ENCODE results near the gene CSTF3. TPM values are rescaled to one million over a fixed set of nuclear protein-coding genes. Genes with fewer than 3 reads are reported as not detected.
A peak's percentile ranks its signal among the peaks of the same experiment; 100 is the strongest.

CSTF3 gene
- total and polyA plus RNA-seq, 9 of the 15 experiments (the other 6 are each of a cell fraction or from before 2014, with no cell fraction given) = 37.0 to 111 (median 61.0) TPM

DNA sequence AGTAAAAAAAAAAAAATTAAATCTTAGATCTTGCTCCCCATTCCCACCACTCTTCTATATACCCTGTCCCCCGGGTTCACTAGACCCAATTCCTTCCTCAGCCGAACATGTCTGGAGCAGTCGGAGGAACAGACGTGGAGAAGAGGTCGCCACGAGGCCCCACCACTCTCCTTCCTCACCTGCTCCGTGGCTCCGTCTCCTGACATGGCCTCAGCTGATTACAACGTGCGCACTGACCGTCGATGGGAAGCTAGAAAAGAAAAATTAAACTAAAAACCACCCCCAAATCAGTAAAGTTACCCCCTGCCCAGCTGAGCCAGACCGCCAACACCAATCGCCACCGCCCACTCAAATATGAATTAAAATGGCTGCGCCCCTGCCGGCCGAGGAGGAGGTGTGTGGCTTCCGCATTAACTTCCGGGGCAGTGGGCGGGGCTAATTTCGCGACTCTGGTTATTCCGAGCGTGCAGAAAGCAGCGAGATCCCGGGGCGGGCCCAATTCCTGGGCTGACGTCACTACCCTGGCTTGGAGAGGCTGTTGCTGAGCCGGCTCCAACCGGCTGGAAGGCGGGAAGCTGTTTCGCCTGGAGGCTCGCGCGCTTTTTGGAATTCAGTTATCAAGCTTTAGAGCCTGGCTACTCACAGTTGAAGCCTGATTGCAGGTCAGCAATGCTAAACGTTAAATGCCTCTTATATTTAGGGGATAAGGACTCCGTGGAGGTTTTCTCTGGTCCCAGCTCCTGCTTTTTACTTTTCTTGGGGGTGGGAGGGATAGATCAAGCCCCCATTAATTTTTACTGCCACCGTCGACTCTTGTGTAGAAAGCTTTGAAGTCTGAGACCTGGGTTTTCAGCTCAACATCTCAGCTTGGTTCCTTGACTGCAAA is at the start of gene CSTF3 (continued):
- peak; percentile 99 for TF ChIP-seq JUND (IDR thresholded peaks at IDR 0.05; ENCODE audit: borderline replicate concordance, low read depth, low read length)
- TF ChIP-seq JUND (tag; IDR thresholded peaks at IDR 0.05; ENCODE audit: borderline replicate concordance, low read depth, low read length) = peak; percentile 97
- TF ChIP-seq TAF7 (tag; IDR thresholded peaks at IDR 0.05) = peak; percentile 94
- TF ChIP-seq, protein P1, sequence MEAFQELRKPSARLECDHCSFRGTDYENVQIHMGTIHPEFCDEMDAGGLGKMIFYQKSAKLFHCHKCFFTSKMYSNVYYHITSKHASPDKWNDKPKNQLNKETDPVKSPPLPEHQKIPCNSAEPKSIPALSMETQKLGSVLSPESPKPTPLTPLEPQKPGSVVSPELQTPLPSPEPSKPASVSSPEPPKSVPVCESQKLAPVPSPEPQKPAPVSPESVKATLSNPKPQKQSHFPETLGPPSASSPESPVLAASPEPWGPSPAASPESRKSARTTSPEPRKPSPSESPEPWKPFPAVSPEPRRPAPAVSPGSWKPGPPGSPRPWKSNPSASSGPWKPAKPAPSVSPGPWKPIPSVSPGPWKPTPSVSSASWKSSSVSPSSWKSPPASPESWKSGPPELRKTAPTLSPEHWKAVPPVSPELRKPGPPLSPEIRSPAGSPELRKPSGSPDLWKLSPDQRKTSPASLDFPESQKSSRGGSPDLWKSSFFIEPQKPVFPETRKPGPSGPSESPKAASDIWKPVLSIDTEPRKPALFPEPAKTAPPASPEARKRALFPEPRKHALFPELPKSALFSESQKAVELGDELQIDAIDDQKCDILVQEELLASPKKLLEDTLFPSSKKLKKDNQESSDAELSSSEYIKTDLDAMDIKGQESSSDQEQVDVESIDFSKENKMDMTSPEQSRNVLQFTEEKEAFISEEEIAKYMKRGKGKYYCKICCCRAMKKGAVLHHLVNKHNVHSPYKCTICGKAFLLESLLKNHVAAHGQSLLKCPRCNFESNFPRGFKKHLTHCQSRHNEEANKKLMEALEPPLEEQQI (IDR thresholded peaks at IDR 0.05) = peak; percentile 33; the same call in 1 of the 2 replicates
- peak; percentile 48 for TF ChIP-seq HDAC3 (IDR thresholded peaks at IDR 0.05; ENCODE audit: borderline replicate concordance, partially characterized antibody)
- TF ChIP-seq, protein P2, sequence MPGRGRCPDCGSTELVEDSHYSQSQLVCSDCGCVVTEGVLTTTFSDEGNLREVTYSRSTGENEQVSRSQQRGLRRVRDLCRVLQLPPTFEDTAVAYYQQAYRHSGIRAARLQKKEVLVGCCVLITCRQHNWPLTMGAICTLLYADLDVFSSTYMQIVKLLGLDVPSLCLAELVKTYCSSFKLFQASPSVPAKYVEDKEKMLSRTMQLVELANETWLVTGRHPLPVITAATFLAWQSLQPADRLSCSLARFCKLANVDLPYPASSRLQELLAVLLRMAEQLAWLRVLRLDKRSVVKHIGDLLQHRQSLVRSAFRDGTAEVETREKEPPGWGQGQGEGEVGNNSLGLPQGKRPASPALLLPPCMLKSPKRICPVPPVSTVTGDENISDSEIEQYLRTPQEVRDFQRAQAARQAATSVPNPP (IDR thresholded peaks at IDR 0.05; ENCODE audit: borderline replicate concordance, insufficient read depth, insufficient read length) = no peak
- TF ChIP-seq CBX5 (IDR thresholded peaks at IDR 0.05; ENCODE audit: borderline replicate concordance, low read depth) = peak; percentile 58; the same call in 1 of the 2 replicates
- TF ChIP-seq NCOR1 (IDR thresholded peaks at IDR 0.05) = peak; percentile 59
- 0 out of 2 replicates have a peak, but pooled peaks have one; percentile 54 for TF ChIP-seq MECOM (CRISPR knock-in tag; IDR thresholded peaks at IDR 0.05)
- TF ChIP-seq ZNF696 (CRISPR knock-in tag; conservative IDR thresholded peaks at IDR 0.05) = no peak
- no peak for TF ChIP-seq NFATC3 (IDR thresholded peaks at IDR 0.05)
- TF ChIP-seq MIER1 (IDR thresholded peaks at IDR 0.05; ENCODE audit: low read depth) = no peak
- peak; percentile 92 for TF ChIP-seq CXXC5 (CRISPR knock-in tag; IDR thresholded peaks at IDR 0.05)
- TF ChIP-seq POLR2AphosphoS2 (IDR thresholded peaks at IDR 0.05; ENCODE audit: low read length) = peak; percentile 73; the same call in 1 of the 2 replicates
- TF ChIP-seq, protein P3, sequence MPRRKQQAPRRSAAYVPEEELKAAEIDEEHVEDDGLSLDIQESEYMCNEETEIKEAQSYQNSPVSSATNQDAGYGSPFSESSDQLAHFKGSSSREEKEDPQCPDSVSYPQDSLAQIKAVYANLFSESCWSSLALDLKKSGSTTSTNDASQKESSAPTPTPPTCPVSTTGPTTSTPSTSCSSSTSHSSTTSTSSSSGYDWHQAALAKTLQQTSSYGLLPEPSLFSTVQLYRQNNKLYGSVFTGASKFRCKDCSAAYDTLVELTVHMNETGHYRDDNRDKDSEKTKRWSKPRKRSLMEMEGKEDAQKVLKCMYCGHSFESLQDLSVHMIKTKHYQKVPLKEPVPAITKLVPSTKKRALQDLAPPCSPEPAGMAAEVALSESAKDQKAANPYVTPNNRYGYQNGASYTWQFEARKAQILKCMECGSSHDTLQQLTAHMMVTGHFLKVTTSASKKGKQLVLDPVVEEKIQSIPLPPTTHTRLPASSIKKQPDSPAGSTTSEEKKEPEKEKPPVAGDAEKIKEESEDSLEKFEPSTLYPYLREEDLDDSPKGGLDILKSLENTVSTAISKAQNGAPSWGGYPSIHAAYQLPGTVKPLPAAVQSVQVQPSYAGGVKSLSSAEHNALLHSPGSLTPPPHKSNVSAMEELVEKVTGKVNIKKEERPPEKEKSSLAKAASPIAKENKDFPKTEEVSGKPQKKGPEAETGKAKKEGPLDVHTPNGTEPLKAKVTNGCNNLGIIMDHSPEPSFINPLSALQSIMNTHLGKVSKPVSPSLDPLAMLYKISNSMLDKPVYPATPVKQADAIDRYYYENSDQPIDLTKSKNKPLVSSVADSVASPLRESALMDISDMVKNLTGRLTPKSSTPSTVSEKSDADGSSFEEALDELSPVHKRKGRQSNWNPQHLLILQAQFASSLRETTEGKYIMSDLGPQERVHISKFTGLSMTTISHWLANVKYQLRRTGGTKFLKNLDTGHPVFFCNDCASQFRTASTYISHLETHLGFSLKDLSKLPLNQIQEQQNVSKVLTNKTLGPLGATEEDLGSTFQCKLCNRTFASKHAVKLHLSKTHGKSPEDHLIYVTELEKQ (CRISPR knock-in tag; IDR thresholded peaks at IDR 0.05) = no peak
- TF ChIP-seq, protein P4, sequence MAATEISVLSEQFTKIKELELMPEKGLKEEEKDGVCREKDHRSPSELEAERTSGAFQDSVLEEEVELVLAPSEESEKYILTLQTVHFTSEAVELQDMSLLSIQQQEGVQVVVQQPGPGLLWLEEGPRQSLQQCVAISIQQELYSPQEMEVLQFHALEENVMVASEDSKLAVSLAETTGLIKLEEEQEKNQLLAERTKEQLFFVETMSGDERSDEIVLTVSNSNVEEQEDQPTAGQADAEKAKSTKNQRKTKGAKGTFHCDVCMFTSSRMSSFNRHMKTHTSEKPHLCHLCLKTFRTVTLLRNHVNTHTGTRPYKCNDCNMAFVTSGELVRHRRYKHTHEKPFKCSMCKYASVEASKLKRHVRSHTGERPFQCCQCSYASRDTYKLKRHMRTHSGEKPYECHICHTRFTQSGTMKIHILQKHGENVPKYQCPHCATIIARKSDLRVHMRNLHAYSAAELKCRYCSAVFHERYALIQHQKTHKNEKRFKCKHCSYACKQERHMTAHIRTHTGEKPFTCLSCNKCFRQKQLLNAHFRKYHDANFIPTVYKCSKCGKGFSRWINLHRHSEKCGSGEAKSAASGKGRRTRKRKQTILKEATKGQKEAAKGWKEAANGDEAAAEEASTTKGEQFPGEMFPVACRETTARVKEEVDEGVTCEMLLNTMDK (IDR thresholded peaks at IDR 0.05; ENCODE audit: borderline replicate concordance, insufficient read depth, low read depth, low read length, poor library complexity, severe bottlenecking) = peak; percentile 60
- no peak for TF ChIP-seq SRSF7 (optimal IDR thresholded peaks at IDR 0.05; ENCODE audit: low read depth, low read length)
- TF ChIP-seq ZNF57 (CRISPR knock-in tag; IDR thresholded peaks at IDR 0.05) = no peak
